GM12874 (cell line): ENCODE measurements around the gene ASIC3.

Source experiments
- CTCF ChIP-seq: IDR thresholded peaks from 2 replicates; pipeline ENCODE4 v1.5.1; 2011; ENCODE audit warnings: low read depth, mild to moderate bottlenecking, control low read depth, low read length, moderate library complexity; ENCODE audit not compliant: insufficient read depth

Gene ASIC3

GRCh38 chr7:151006590-151007300 lies 41.6 kb upstream of the ASIC3 start:
- no peak for TF ChIP-seq CTCF

DNA sequence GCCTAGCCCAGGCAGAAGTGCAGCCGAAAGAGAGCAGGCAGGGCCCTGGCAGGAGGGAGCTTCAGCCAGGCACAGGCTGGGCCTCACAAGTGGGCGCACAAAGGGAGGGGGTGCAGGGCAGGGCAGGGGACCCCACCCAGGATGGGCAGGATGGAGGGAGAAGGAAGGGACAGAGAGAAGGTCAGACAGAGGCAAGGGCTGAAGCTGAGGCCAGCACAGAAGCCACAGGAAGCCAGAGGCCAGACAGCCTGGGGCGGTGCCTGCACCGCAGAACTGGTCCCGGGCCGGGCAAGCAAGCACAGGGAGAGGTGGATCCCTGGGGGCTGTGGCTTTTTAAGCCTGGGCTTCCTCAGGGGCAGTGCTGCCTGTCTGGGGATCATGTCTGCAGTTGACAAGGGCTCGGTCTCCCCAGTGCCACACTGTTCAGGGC lies 40.8 kb upstream of the ASIC3 start:
- no peak for TF ChIP-seq CTCF

DNA sequence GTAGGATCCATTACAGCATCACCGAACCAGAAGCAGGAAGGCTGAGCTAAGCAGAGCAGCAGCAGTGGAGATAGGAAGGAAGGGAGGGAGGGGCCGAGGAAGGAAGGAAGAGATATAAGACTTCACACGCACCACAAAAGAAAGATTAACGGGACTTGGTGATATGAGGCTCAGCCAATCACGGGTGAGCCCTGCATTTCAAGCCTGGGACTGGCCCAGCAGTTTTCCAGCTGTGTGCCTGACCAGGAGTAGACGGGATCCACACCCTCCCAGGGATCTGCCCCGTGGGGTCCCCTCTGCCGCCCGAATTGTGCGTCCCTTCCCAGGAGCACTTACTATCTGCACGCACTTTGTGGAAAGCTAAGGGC lies 40.2 kb upstream of the ASIC3 start:
- TF ChIP-seq CTCF = no peak

- TF ChIP-seq CTCF = peak; percentile 96
Measured at GRCh38 chr7:151008511-151009323, 39.6 kb upstream of the ASIC3 start.

- no peak for TF ChIP-seq CTCF
Measured at GRCh38 chr7:151009327-151010036, 38.8 kb upstream of the ASIC3 start.

DNA sequence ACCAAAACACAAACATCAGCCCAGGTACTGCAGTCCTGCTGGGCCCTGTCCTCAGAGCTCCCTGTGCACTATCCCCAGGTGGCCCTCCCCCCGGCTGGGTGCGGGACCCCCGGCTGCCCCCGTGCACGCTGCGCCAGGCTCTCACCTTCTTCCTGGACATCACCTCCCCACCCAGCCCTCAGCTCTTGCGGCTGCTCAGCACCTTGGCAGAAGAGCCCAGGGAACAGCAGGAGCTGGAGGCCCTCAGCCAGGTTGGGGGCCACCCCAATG lies 38.4 kb upstream of the ASIC3 start:
- TF ChIP-seq CTCF = no peak

DNA sequence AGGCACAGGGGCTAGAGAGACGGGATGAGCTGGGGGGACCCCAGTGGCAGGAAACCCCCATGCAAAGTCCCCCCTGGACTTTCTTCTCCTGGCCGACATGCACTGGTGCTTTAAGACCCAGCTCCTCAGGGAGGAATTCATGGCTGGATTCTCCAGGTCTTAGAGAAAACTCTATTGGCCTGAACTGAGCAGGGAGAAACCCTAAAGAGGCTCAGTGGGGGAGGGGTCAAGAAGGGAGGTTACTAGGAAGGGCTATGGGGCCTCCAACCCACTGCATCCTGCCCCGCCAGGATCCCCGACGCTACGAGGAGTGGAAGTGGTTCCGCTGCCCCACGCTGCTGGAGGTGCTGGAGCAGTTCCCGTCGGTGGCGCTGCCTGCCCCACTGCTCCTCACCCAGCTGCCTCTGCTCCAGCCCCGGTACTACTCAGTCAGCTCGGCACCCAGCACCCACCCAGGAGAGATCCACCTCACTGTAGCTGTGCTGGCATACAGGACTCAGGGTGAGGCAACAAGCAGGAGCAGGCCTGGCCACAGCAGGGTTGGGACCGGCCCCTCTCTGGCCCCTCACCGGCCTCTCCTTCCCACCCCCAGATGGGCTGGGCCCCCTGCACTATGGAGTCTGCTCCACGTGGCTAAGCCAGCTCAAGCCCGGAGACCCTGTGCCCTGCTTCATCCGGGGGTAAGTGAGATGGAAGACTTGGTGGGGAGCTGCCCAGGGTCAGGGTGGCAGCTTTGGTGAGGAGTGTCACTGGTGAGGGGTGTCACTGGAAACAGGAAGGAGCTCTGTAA lies 37.8 kb upstream of the ASIC3 start:
- TF ChIP-seq CTCF = no peak
